HepG2 (cell line): ENCODE results near the gene GPRC5B. TPM values are rescaled to one million over a fixed set of nuclear protein-coding genes. Genes with fewer than 3 reads are reported as not detected.

Experiments
- AHR ChIP-seq: IDR thresholded peaks from 2 replicates; pipeline ENCODE4 v1.6.1; 2018; ENCODE audit warnings: missing genetic modification reagents, missing compliant biosample characterization
- ATRX ChIP-seq: sonication (generic); formaldehyde crosslinking; IDR thresholded peaks from 2 replicates; pipeline ENCODE4 v1.4.0; 2020; ENCODE audit warnings: missing genetic modification reagents, borderline replicate concordance
- EP300 ChIP-seq, 3 experiments: sonication (generic) in 1 of 3; formaldehyde crosslinking in 1 of 3; IDR thresholded peaks; 2 replicates each; pipeline versions ENCODE4 v1.5.1 to v1.6.1; 2011 to 2020; ENCODE audit warnings: low read depth in 2 of 3, low read length in 2 of 3, borderline replicate concordance in 1 of 3, improper control_type of control experiment in 1 of 3, mild to moderate bottlenecking in 1 of 3, missing genetic modification reagents in 1 of 3, moderate library complexity in 1 of 3
- GABPB1 ChIP-seq: IDR thresholded peaks from 2 replicates; pipeline ENCODE4 v1.6.1; 2016; ENCODE audit warnings: mild to moderate bottlenecking, missing genetic modification reagents, moderate library complexity, missing compliant biosample characterization
- HDAC2 ChIP-seq: sonication (generic); formaldehyde crosslinking; IDR thresholded peaks from 2 replicates; pipeline ENCODE4 v1.4.0; 2020; ENCODE audit warnings: missing genetic modification reagents
- HIVEP1 ChIP-seq: sonication (generic); formaldehyde crosslinking; IDR thresholded peaks from 2 replicates; pipeline ENCODE4 v1.4.0; 2020; ENCODE audit warnings: mild to moderate bottlenecking, missing genetic modification reagents
- HNRNPLL ChIP-seq: fragments of 200-400 bp; formaldehyde crosslinking; IDR thresholded peaks from 2 replicates; pipeline ENCODE4 v1.6.1; 2017; ENCODE audit warnings: mild to moderate bottlenecking, low read depth, low read length; ENCODE audit not compliant: poor library complexity, severe bottlenecking
- KLF16 ChIP-seq, 2 experiments: sonication (generic) in 1 of 2; formaldehyde crosslinking in 1 of 2; IDR thresholded peaks; 2 replicates each; pipeline versions ENCODE4 v1.6.1 to v1.8.0; 2016 to 2023; ENCODE audit warnings: missing genetic modification reagents in 2 of 2, missing compliant biosample characterization in 1 of 2
- MAFF ChIP-seq: IDR thresholded peaks from 2 replicates; pipeline ENCODE4 v1.6.1; 2011; ENCODE audit warnings: low read depth, low read length, improper control_type of control experiment
- MXD3 ChIP-seq: IDR thresholded peaks from 2 replicates; pipeline ENCODE4 v1.6.1; 2016; ENCODE audit warnings: mild to moderate bottlenecking, missing biosample characterization, missing genetic modification reagents
- NR2F1 ChIP-seq, 2 experiments: fragments of 450-650 bp in 1 of 2; formaldehyde crosslinking in 1 of 2; IDR thresholded peaks; 2 replicates each; pipeline versions ENCODE4 v1.5.0 to v1.6.1; 2016 to 2020; ENCODE audit warnings: mild to moderate bottlenecking in 1 of 2, missing compliant biosample characterization in 1 of 2, missing genetic modification reagents in 1 of 2, moderate library complexity in 1 of 2
- SETDB1 ChIP-seq: sonication (generic); formaldehyde crosslinking; IDR thresholded peaks from 2 replicates; pipeline ENCODE4 v1.5.1; 2020; ENCODE audit warnings: missing genetic modification reagents, mild to moderate bottlenecking, borderline replicate concordance
- SIX4 ChIP-seq: sonication (generic); formaldehyde crosslinking; IDR thresholded peaks from 2 replicates; pipeline ENCODE4 v1.4.0; 2020; ENCODE audit warnings: missing genetic modification reagents
- SMAD3 ChIP-seq: sonication (generic); formaldehyde crosslinking; IDR thresholded peaks from 2 replicates; pipeline ENCODE4 v1.4.0; 2020; ENCODE audit warnings: missing genetic modification reagents
- TBX2 ChIP-seq: sonication (generic); formaldehyde crosslinking; IDR thresholded peaks from 2 replicates; pipeline ENCODE4 v1.5.0; 2020; ENCODE audit warnings: missing genetic modification reagents, mild to moderate bottlenecking, borderline replicate concordance
- THAP11 ChIP-seq: IDR thresholded peaks from 2 replicates; pipeline ENCODE4 v1.6.1; 2016; ENCODE audit warnings: missing biosample characterization, missing genetic modification reagents
- U2AF1 ChIP-seq: fragments of 200-400 bp; formaldehyde crosslinking; optimal IDR thresholded peaks from 2 replicates; pipeline ENCODE3; 2017; ENCODE audit warnings: mild to moderate bottlenecking, low read depth, low read length
- ZFP36 ChIP-seq: fragments of 150-350 bp; IDR thresholded peaks from 2 replicates; pipeline ENCODE4 v1.6.1; 2018; ENCODE audit warnings: borderline replicate concordance, low read length, low read depth; ENCODE audit not compliant: partially characterized antibody
- ZFP41 ChIP-seq: sonication (generic); formaldehyde crosslinking; IDR thresholded peaks from 2 replicates; pipeline ENCODE4 v1.4.0; 2020; ENCODE audit warnings: mild to moderate bottlenecking, missing genetic modification reagents, borderline replicate concordance
- ZGPAT ChIP-seq: IDR thresholded peaks from 2 replicates; pipeline ENCODE4 v1.6.1; 2016; ENCODE audit warnings: mild to moderate bottlenecking
- ZNF3 ChIP-seq: IDR thresholded peaks from 2 replicates; pipeline ENCODE4 v1.7.0; 2017; ENCODE audit warnings: inconsistent platforms
- ZNF383 ChIP-seq: sonication (generic); formaldehyde crosslinking; IDR thresholded peaks from 2 replicates; pipeline ENCODE4 v1.4.0; 2020; ENCODE audit warnings: missing genetic modification reagents, mild to moderate bottlenecking, borderline replicate concordance
- ZNF460 ChIP-seq: sonication (generic); formaldehyde crosslinking; IDR thresholded peaks from 2 replicates; pipeline ENCODE4 v1.5.1; 2020; ENCODE audit warnings: missing genetic modification reagents, mild to moderate bottlenecking, borderline replicate concordance
- ZNF501 ChIP-seq: sonication (generic); formaldehyde crosslinking; IDR thresholded peaks from 2 replicates; pipeline ENCODE4 v1.5.1; 2020; ENCODE audit warnings: mild to moderate bottlenecking, moderate library complexity, missing genetic modification reagents
- ZNF570 ChIP-seq: sonication (generic); formaldehyde crosslinking; IDR thresholded peaks from 2 replicates; pipeline ENCODE4 v1.4.0; 2020; ENCODE audit warnings: mild to moderate bottlenecking, missing genetic modification reagents, borderline replicate concordance
- ZNF652 ChIP-seq: IDR thresholded peaks from 2 replicates; pipeline ENCODE4 v1.6.1; 2016; ENCODE audit warnings: low read depth, borderline replicate concordance
- ZNF709 ChIP-seq: sonication (generic); formaldehyde crosslinking; IDR thresholded peaks from 2 replicates; pipeline ENCODE4 v1.5.0; 2020; ENCODE audit warnings: mild to moderate bottlenecking, missing genetic modification reagents
- ZNF761 ChIP-seq: sonication (generic); formaldehyde crosslinking; conservative IDR thresholded peaks from 2 replicates; pipeline ENCODE4 v1.4.0; 2020; ENCODE audit warnings: mild to moderate bottlenecking, missing genetic modification reagents
- ZNF891 ChIP-seq: sonication (generic); formaldehyde crosslinking; IDR thresholded peaks from 2 replicates; pipeline ENCODE4 v1.5.0; 2020; ENCODE audit warnings: mild to moderate bottlenecking, missing genetic modification reagents
- polyA plus RNA-seq, 8 experiments: library from polyadenylated mRNA; depleted of rRNA in 3 of 8; stranded (reverse) in 7 of 8; unstranded in 1 of 8; fragments of >200 nt; fragmentation: Illumina TruSeq in 4 of 8; extraction: Trizol in 4 of 8; gene quantifications; 2 replicates each; pipeline versions ENCODE4 v1.2.1 to v1.2.3, GENCODE V29; 2011 to 2016; ENCODE audit warnings: low read depth in 4 of 8, missing spikeins in 1 of 8, mixed read lengths in 1 of 8; ENCODE audit not compliant: insufficient read depth in 1 of 8
- total RNA-seq, 5 experiments: library from RNA; depleted of rRNA; stranded (reverse); fragments of >200 nt; fragmentation: Illumina TruSeq; extraction: Trizol; gene quantifications; 2 replicates each; pipeline ENCODE4 v1.2.3, GENCODE V29; 2016; ENCODE audit warnings: low read depth in 1 of 5

The GPRC5B gene
- total and polyA plus RNA-seq, 2 of the 13 experiments (the other 11 are each of a cell fraction or from before 2014, with no cell fraction given), result 0.46 to 0.53 TPM

- TF ChIP-seq HDAC2 (CRISPR knock-in tag) (peak; percentile 24; the same call in 1 of the 2 replicates), ZNF652 (peak; percentile 83), ZFP41 (CRISPR knock-in tag) (0 out of 2 replicates have a peak, but pooled peaks have one; percentile 17), THAP11 (CRISPR knock-in tag) (peak; percentile 63), ZNF460 (no peak), SETDB1 (CRISPR knock-in tag) (0 out of 2 replicates have a peak, but pooled peaks have one; percentile 54), ZNF501 (CRISPR knock-in tag) (peak; percentile 90; the same call in 1 of the 2 replicates), KLF16 (CRISPR knock-in tag; IDR thresholded peaks at IDR 0.05) (peak in 1 of 2 experiments; percentile 55; a peak in 1 of 4 replicates), ZNF383 (CRISPR knock-in tag) (no peak), MXD3 (CRISPR knock-in tag) (peak; percentile 43; the same call in 1 of the 2 replicates), AHR (CRISPR knock-in tag) (peak; percentile 87; the same call in 1 of the 2 replicates), ZNF891 (CRISPR knock-in tag) (peak; percentile 73; the same call in 1 of the 2 replicates), ZFP36 (peak; percentile 50), ZNF570 (no peak), NR2F1 (CRISPR knock-in tag; IDR thresholded peaks at IDR 0.05) (0 out of 4 replicates have a peak, but pooled peaks of 1 of the 2 experiments have one; percentile 30), ZNF709 (no peak), GABPB1 (CRISPR knock-in tag) (peak; percentile 58; the same call in 1 of the 2 replicates), SMAD3 (CRISPR knock-in tag) (peak; percentile 85), ZGPAT (CRISPR knock-in tag) (peak; percentile 27; the same call in 1 of the 2 replicates), TBX2 (0 out of 2 replicates have a peak, but pooled peaks have one; percentile 17), ZNF3 (CRISPR knock-in tag) (no peak), U2AF1 (no peak), SIX4 (CRISPR knock-in tag) (peak; percentile 56; the same call in 1 of the 2 replicates), EP300 (IDR thresholded peaks at IDR 0.05; ENCODE audit: low read depth in 2 of 2, low read length in 2 of 2) (no peak), EP300 (CRISPR knock-in tag; IDR thresholded peaks at IDR 0.05; ENCODE audit: borderline replicate concordance) (peak; percentile 12; the same call in 1 of the 2 replicates), ZNF761 (CRISPR knock-in tag) (no peak), ATRX (no peak), HIVEP1 (0 out of 2 replicates have a peak, but pooled peaks have one; percentile 34), HNRNPLL (peak; percentile 43), MAFF (no peak)
These were observed 22.7 kb upstream of the GPRC5B start (continued) for GRCh38 chr16:19907161-19907992.
